ENCODE results near the gene CD300LB.

CD300LB gene

DNA sequence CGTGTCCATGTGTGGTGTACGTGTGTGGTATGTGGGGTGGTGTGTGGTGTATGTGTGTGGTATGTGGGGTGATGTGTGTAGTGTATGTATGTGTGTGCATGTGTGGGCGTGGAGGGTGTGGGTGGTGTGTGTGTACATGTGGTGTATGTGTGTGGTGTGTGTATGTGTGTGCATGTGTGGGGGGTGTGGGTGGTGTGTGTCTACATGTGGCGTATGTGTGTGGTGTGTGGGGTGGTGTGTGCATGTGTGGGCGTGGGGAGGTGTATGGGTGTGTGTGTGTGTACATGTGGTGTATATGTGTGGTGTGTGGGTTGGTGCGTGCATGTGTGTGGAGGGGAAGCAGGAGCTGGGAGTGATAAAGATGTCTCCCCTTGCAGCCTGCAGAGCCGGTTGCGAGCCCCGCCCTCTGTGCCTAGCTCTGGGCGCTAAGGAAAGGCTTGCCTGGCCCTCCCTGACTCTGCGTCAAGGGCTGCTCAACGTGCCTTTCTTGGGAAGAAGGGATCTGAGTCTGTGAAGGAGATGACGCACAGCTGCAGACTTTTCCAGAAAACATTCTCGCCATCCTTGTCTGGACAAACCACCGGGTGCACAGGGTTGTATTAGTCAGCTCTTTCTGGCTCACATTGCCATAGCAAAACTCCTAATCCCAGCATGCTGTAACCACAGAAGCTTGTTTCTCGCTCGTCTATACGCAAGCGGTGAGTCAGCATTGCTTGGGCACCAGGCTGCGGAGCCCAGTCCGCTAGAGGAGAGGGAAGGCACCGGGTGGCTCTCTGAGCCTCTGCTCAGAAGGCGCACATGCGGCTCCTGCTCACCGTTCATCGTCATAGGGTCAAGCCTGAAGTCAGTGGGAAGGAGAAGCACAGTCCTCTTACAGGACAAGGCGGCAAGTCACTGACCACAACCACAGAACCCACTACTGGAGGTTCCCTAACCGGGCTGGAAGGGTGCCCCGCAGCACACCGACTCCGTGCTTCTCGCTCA lies 38.0 kb upstream of the CD300LB start:
- Histone ChIP-seq H3K4me3 (ENCODE audit: low read length) (no peak overlapping the region), H4K20me1 (ENCODE audit: control insufficient read depth, insufficient read depth, low read depth, low read length) (no peaks in the 10 kb centered on the region), H3K4me2 (ENCODE audit: low read length) (no peak overlapping the region), H3K79me2 (ENCODE audit: control insufficient read depth, low read length) (no peaks in the 10 kb centered on the region), H3K9me3 (ENCODE audit: control insufficient read depth, insufficient read depth, low read length) (no peaks in the 10 kb centered on the region), H3K36me3 (ENCODE audit: control insufficient read depth, low read length) (no peaks in the 10 kb centered on the region), H3K27me3 (ENCODE audit: control insufficient read depth, low read length) (peaks cover 4% of the 10 kb centered on the region; the same call in 1 of the 2 replicates), H3K27ac (ENCODE audit: low read depth, low read length) (no peak overlapping the region), H3K9me2 (replicated peaks; ENCODE audit: control insufficient read depth, low read length) (no peaks in the 10 kb centered on the region), H3F3A (ENCODE audit: control insufficient read depth, insufficient read depth) (no peaks in the 10 kb centered on the region), H3K4me1 (ENCODE audit: control insufficient read depth, low read length) (no peaks in the 10 kb centered on the region)
- TF ChIP-seq, protein P1, sequence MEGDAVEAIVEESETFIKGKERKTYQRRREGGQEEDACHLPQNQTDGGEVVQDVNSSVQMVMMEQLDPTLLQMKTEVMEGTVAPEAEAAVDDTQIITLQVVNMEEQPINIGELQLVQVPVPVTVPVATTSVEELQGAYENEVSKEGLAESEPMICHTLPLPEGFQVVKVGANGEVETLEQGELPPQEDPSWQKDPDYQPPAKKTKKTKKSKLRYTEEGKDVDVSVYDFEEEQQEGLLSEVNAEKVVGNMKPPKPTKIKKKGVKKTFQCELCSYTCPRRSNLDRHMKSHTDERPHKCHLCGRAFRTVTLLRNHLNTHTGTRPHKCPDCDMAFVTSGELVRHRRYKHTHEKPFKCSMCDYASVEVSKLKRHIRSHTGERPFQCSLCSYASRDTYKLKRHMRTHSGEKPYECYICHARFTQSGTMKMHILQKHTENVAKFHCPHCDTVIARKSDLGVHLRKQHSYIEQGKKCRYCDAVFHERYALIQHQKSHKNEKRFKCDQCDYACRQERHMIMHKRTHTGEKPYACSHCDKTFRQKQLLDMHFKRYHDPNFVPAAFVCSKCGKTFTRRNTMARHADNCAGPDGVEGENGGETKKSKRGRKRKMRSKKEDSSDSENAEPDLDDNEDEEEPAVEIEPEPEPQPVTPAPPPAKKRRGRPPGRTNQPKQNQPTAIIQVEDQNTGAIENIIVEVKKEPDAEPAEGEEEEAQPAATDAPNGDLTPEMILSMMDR (IDR thresholded peaks at IDR 0.05; ENCODE audit: low read depth, low read length, poor library complexity, severe bottlenecking): no peak
- TF ChIP-seq EZH2phosphoT487 (IDR thresholded peaks at IDR 0.05; ENCODE audit: borderline replicate concordance, low read length): no peak

DNA sequence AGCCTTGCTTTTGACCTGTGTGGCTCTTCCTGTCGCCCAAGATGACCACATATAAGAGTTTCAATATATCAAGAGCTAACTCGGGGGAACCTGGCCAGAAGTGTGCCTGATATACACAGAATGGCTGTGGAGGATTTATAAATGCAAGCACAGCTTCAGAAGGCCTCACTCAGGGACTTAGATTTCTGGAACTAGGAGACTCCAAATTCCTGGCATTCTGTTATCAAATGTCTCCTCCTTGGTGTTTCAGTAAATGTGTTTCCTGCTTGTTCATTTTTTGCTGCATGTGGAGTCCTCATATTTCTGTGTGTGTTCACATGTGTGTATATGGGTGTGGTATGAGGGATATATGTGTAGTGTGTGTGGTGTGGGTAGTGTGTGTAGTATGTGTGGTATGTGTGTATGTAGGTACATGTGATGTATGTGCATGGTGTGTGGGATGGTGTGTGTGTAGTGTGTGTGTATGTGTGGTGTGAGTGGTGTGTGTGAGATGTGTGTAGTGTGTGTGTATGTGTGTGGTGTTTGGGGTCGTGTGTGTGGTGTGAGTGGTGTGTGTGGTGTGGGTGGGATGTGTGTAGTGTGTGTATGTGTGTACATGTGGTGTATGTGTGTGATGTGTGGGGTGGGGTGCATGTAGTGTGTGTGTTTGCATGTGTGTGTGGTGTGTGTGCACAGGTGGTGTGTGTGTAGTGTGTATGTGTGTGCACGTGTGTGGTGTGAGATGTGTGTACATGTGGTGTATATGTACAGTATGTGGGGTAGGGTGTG lies 37.0 kb upstream of the CD300LB start:
- Histone ChIP-seq H3K9me2 (replicated peaks; ENCODE audit: control insufficient read depth, low read length) (no peaks in the 10 kb centered on the region), H3K27ac (ENCODE audit: low read depth, low read length) (no peak overlapping the region), H3K36me3 (ENCODE audit: control insufficient read depth, low read length) (no peaks in the 10 kb centered on the region), H4K20me1 (ENCODE audit: control insufficient read depth, insufficient read depth, low read depth, low read length) (no peaks in the 10 kb centered on the region), H3K9me3 (ENCODE audit: control insufficient read depth, insufficient read depth, low read length) (no peaks in the 10 kb centered on the region), H3K79me2 (ENCODE audit: control insufficient read depth, low read length) (no peaks in the 10 kb centered on the region), H3F3A (ENCODE audit: control insufficient read depth, insufficient read depth) (no peaks in the 10 kb centered on the region), H3K4me1 (ENCODE audit: control insufficient read depth, low read length) (no peaks in the 10 kb centered on the region), H3K27me3 (ENCODE audit: control insufficient read depth, low read length) (peaks cover 4% of the 10 kb centered on the region; the same call in 1 of the 2 replicates), H3K4me2 (ENCODE audit: low read length) (no peak overlapping the region), H3K4me3 (ENCODE audit: low read length) (no peak overlapping the region)
- no peak for TF ChIP-seq EZH2phosphoT487 (IDR thresholded peaks at IDR 0.05; ENCODE audit: borderline replicate concordance, low read length)
- TF ChIP-seq, protein P1 (IDR thresholded peaks at IDR 0.05; ENCODE audit: low read depth, low read length, poor library complexity, severe bottlenecking): no peak

DNA sequence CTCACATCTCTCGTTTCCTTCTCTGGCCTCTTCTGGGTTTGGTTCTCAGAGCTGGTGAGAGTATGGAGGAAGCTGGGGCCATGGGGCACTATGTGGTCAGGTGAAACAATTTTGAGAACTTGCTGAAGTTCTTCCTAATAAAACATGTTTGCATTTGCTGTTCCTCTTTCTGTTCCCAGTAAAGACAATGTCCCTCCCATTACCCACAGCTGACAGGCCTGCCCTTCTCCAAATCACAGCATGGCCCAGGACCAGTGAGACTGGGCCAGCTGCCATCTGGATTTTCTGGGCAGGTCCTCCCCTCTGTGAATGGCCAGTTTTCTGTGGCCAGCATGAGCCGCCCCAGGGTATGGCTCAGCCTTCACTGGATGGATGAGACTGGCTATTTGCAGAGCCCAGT lies 36.1 kb upstream of the CD300LB start, which contains the start of gene CD300H:
Gene CD300H, minus strand, starts transcription at position 113 of the 400 bp plus-strand sequence.
- no peaks in the 10 kb centered on the region for H3K9me3 ChIP-seq (ENCODE audit: control insufficient read depth, insufficient read depth, low read length)
- H3K27me3 ChIP-seq (ENCODE audit: control insufficient read depth, low read length): peaks cover 4% of the 10 kb centered on the region; the same call in 1 of the 2 replicates
- no peaks in the 10 kb centered on the region for H4K20me1 ChIP-seq (ENCODE audit: control insufficient read depth, insufficient read depth, low read depth, low read length)
- no peaks in the 10 kb centered on the region for H3F3A ChIP-seq (ENCODE audit: control insufficient read depth, insufficient read depth)
- no peaks in the 10 kb centered on the region for H3K9me2 ChIP-seq (replicated peaks; ENCODE audit: control insufficient read depth, low read length)
- H3K4me2 ChIP-seq (ENCODE audit: low read length): no peak within 1 kb of the TSS
- no peak for TF ChIP-seq EZH2phosphoT487 (IDR thresholded peaks at IDR 0.05; ENCODE audit: borderline replicate concordance, low read length)
- TF ChIP-seq, protein P1 (IDR thresholded peaks at IDR 0.05; ENCODE audit: low read depth, low read length, poor library complexity, severe bottlenecking): no peak
- H3K4me1 ChIP-seq (ENCODE audit: control insufficient read depth, low read length): no peaks in the 10 kb centered on the region
- H3K27ac ChIP-seq (ENCODE audit: low read depth, low read length): no peak within 1 kb of the TSS
- no peaks in the 10 kb centered on the region for H3K36me3 ChIP-seq (ENCODE audit: control insufficient read depth, low read length)
- no peaks in the 10 kb centered on the region for H3K79me2 ChIP-seq (ENCODE audit: control insufficient read depth, low read length)
- H3K4me3 ChIP-seq (ENCODE audit: low read length): no peak within 1 kb of the TSS

Data from DOHH2 (cell line).